SK-N-SH (cell line): Measurements from ENCODE around the gene ST6GALNAC3. TPM values are rescaled to one million over a fixed set of nuclear protein-coding genes. Genes with fewer than 3 reads are reported as not detected.

ENCODE experiments used
- CTCF ChIA-PET: fragments of 300-600, 350-600 bp; formaldehyde crosslinking; extraction: SDS; loops from one replicate; lab custom pipeline; 2021; lab: Yijun Ruan, JAX
- POLR2A ChIA-PET: fragments of 350-600 bp; sonication (Branson Sonifier 250); formaldehyde crosslinking; extraction: SDS; loops from one replicate; lab custom pipeline; 2020; ENCODE audit warnings: antibody characterized with exemption, inconsistent platforms; lab: Yijun Ruan, JAX
- DNase-seq: peaks from one replicate; pipeline ENCODE4 v3.0.0; 2012
- H2AFZ ChIP-seq: fragments of 200-600 bp; sonication (generic); 2 replicates; pipeline ENCODE4 v1.8.1; 2016; ENCODE audit warnings: antibody characterized with exemption, mild to moderate bottlenecking, low read depth
- H3F3A ChIP-seq: fragments of 200-600 bp; sonication (generic); replicated peaks from 2 replicates; pipeline ENCODE3; 2016; ENCODE audit warnings: antibody characterized with exemption, mild to moderate bottlenecking; ENCODE audit not compliant: insufficient read depth
- H3K27ac ChIP-seq, 2 experiments: fragments of 200-500 bp in 1 of 2; fragments of 200-600 bp in 1 of 2; sonication (Bioruptor generic) in 1 of 2; sonication (generic), shearing (Covaris generic) in 1 of 2; 2 replicates each; pipeline versions ENCODE4 v1.5.1 to v1.6.1; 2014 to 2016; ENCODE audit warnings: low read depth in 2 of 2, inconsistent platforms in 1 of 2, low read length in 1 of 2, mild to moderate bottlenecking in 1 of 2, mixed read lengths in 1 of 2
- H3K27me3 ChIP-seq: fragments of 200-600 bp; sonication (generic), shearing (Covaris generic); 2 replicates; pipeline ENCODE4 v1.6.1; 2016; ENCODE audit warnings: mixed run types; ENCODE audit not compliant: insufficient read depth
- H3K36me3 ChIP-seq, 2 experiments: fragments of 200-500 bp in 1 of 2; fragments of 200-600 bp in 1 of 2; sonication (Bioruptor generic) in 1 of 2; sonication (generic) in 1 of 2; replicated peaks in 1 of 2; 2 replicates each; pipeline versions ENCODE3 to v1.5.1; 2014 to 2016; ENCODE audit warnings: low read length in 1 of 2, mild to moderate bottlenecking in 1 of 2; ENCODE audit not compliant: insufficient read depth in 2 of 2, control insufficient read depth in 1 of 2
- H3K4me1 ChIP-seq, 2 experiments: fragments of 200-500 bp in 1 of 2; fragments of 200-600 bp in 1 of 2; sonication (Bioruptor generic) in 1 of 2; sonication (generic), shearing (Covaris generic) in 1 of 2; 2 replicates each; pipeline versions ENCODE4 v1.5.1 to v1.6.1; 2014 to 2016; ENCODE audit warnings: low read depth in 1 of 2, low read length in 1 of 2, mixed run types in 1 of 2; ENCODE audit not compliant: insufficient read depth in 2 of 2, control insufficient read depth in 1 of 2
- H3K4me2 ChIP-seq: fragments of 200-600 bp; sonication (generic), shearing (Covaris generic); 2 replicates; pipeline ENCODE4 v1.6.1; 2017; ENCODE audit warnings: mixed run types
- H3K4me3 ChIP-seq, 2 experiments: fragments of 200-500 bp in 1 of 2; fragments of 200-600 bp in 1 of 2; sonication (Bioruptor generic) in 1 of 2; sonication (generic), shearing (Covaris generic) in 1 of 2; 2 replicates each; pipeline versions ENCODE4 v1.5.1 to v1.8.1; 2014 to 2016; ENCODE audit warnings: low read depth in 2 of 2, inconsistent platforms in 1 of 2, low read length in 1 of 2, mild to moderate bottlenecking in 1 of 2, mixed read lengths in 1 of 2, moderate library complexity in 1 of 2
- H3K79me2 ChIP-seq: fragments of 200-600 bp; sonication (generic); 2 replicates; pipeline ENCODE4 v1.8.1; 2017; ENCODE audit warnings: mild to moderate bottlenecking; ENCODE audit not compliant: insufficient read depth
- H3K9ac ChIP-seq: fragments of 200-600 bp; sonication (generic); 2 replicates; pipeline ENCODE4 v1.6.1; 2017; ENCODE audit warnings: mixed run types
- H3K9me2 ChIP-seq: fragments of 200-600 bp; sonication (generic); 2 replicates; pipeline ENCODE4 v1.6.1; 2017; ENCODE audit warnings: mixed run types
- H3K9me3 ChIP-seq: fragments of 200-600 bp; sonication (generic); 2 replicates; pipeline ENCODE4 v1.6.1; 2017; ENCODE audit warnings: mixed run types, mild to moderate bottlenecking, moderate library complexity
- H4K20me1 ChIP-seq: fragments of 200-600 bp; sonication (generic); 2 replicates; pipeline ENCODE4 v1.6.1; 2017; ENCODE audit warnings: mild to moderate bottlenecking, mixed run types; ENCODE audit not compliant: insufficient read depth
- EP300 ChIP-seq, 2 experiments: IDR thresholded peaks; 2 replicates each; pipeline versions ENCODE4 v1.4.0 to v1.6.1; 2012; ENCODE audit warnings: borderline replicate concordance in 1 of 2, low read depth in 1 of 2, low read length in 1 of 2
- EZH2phosphoT487 ChIP-seq: fragments of 200-600 bp; sonication (generic); IDR thresholded peaks from 2 replicates; pipeline ENCODE4 v1.6.1; 2017; ENCODE audit warnings: low read depth, mixed run types, mild to moderate bottlenecking, antibody characterized with exemption, moderate library complexity, borderline replicate concordance
- MEF2A ChIP-seq: IDR thresholded peaks from 2 replicates; pipeline ENCODE4 v1.4.0; 2012; ENCODE audit warnings: low read depth, borderline replicate concordance
- MXI1 ChIP-seq: IDR thresholded peaks from 2 replicates; pipeline ENCODE4 v1.6.1; 2012; ENCODE audit warnings: mild to moderate bottlenecking, low read depth, low read length, improper control_type of control experiment
- NFIC ChIP-seq: IDR thresholded peaks from 2 replicates; pipeline ENCODE4 v1.4.0; 2012; ENCODE audit warnings: borderline replicate concordance
- RAD21 ChIP-seq: IDR thresholded peaks from 2 replicates; pipeline ENCODE4 v1.6.1; 2012; ENCODE audit warnings: mild to moderate bottlenecking, low read length
- RXRA ChIP-seq: IDR thresholded peaks from 2 replicates; pipeline ENCODE4 v1.4.0; 2012; ENCODE audit warnings: low read depth, mild to moderate bottlenecking, borderline replicate concordance
- SIN3A ChIP-seq: IDR thresholded peaks from 2 replicates; pipeline ENCODE4 v1.6.1; 2012; ENCODE audit warnings: low read depth, mild to moderate bottlenecking, low read length, moderate library complexity, borderline replicate concordance
- SMC3 ChIP-seq: IDR thresholded peaks from 2 replicates; pipeline ENCODE4 v1.6.1; 2012; ENCODE audit warnings: low read depth, low read length, improper control_type of control experiment
- TEAD4 ChIP-seq: IDR thresholded peaks from 2 replicates; pipeline ENCODE4 v1.4.0; 2012; ENCODE audit warnings: mild to moderate bottlenecking, borderline replicate concordance; ENCODE audit not compliant: insufficient read depth
- YY1 ChIP-seq: IDR thresholded peaks from 2 replicates; pipeline ENCODE4 v1.4.0; 2012; ENCODE audit warnings: low read depth, mild to moderate bottlenecking
- ZBTB33 ChIP-seq: IDR thresholded peaks from 2 replicates; pipeline ENCODE4 v1.4.0; 2012; ENCODE audit warnings: low read depth, borderline replicate concordance
- WGBS: methylation state at CpG from one replicate; pipeline ENCODE4 v1.1.6; 2017; ENCODE audit warnings: low lambda C conversion rate; 5-methylcytosine and 5-hydroxymethylcytosine counted together
- polyA plus RNA-seq, 3 experiments: library from polyadenylated mRNA; depleted of rRNA; stranded (reverse); fragments of >200 nt; gene quantifications; 2 replicates each; pipeline ENCODE4 v1.2.3, GENCODE V29; 2012
- TF ChIP-seq, protein P1 (sequence below): fragments of 200-600 bp; sonication (generic); IDR thresholded peaks from 2 replicates; pipeline ENCODE4 v1.6.1; 2017; ENCODE audit warnings: antibody characterized with exemption, mild to moderate bottlenecking, moderate library complexity

The ST6GALNAC3 gene
- polyA plus RNA-seq, 1 of the 3 experiments (the other 2 are of a cell fraction) = 8.1 TPM

DNA sequence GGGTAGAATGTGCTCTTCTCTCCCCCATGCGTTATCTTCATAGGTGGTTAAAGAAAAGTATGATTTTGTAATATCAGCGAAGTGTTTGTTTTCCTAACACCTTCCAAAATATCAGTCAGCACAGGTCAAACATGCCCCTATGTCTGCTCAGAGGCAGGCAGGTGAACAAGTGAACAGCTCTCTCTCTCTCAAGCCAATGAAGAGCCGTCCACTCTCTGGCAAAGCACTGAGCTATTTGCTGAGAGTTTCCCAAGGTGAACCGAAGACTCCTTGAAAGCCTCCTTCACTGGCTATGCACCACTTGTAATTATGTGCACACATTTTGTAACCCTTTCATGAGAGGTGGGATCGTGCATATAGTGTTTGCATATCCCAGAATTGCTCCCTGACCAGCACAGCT is 47.7 kb downstream of the ST6GALNAC3 start:
- Histone ChIP-seq H2AFZ (no peak overlapping the region), H3K4me2 (no peak overlapping the region), H3K27ac (no peak overlapping the region), H3K9me3 (no peaks in the 10 kb centered on the region), H3K79me2 (peaks cover 10% of the 10 kb centered on the region; the same call in 1 of the 2 replicates), H3K36me3 (no peaks in the 10 kb centered on the region), H4K20me1 (no peaks in the 10 kb centered on the region), H3K27me3 (no peaks in the 10 kb centered on the region), H3K9ac (no peak overlapping the region), H3F3A (peaks cover 3% of the 10 kb centered on the region), H3K9me2 (no peaks in the 10 kb centered on the region), H3K4me1 (peaks cover 4 to 5% of the 10 kb centered on the region in 2 experiments; a peak in 2 of 4 replicates), H3K4me3 (no peak overlapping the region)
- no peak for DNase-seq
- TF ChIP-seq YY1 (no peak), TEAD4 (no peak), ZBTB33 (no peak), EP300 (IDR thresholded peaks at IDR 0.05; ENCODE audit: borderline replicate concordance in 1 of 2, low read depth in 1 of 2, low read length in 1 of 2) (no peak), MXI1 (no peak), RXRA (no peak), RAD21 (no peak), SMC3 (no peak), SIN3A (no peak), MEF2A (no peak), EZH2phosphoT487 (no peak), NFIC (no peak)
- TF ChIP-seq, protein P1, sequence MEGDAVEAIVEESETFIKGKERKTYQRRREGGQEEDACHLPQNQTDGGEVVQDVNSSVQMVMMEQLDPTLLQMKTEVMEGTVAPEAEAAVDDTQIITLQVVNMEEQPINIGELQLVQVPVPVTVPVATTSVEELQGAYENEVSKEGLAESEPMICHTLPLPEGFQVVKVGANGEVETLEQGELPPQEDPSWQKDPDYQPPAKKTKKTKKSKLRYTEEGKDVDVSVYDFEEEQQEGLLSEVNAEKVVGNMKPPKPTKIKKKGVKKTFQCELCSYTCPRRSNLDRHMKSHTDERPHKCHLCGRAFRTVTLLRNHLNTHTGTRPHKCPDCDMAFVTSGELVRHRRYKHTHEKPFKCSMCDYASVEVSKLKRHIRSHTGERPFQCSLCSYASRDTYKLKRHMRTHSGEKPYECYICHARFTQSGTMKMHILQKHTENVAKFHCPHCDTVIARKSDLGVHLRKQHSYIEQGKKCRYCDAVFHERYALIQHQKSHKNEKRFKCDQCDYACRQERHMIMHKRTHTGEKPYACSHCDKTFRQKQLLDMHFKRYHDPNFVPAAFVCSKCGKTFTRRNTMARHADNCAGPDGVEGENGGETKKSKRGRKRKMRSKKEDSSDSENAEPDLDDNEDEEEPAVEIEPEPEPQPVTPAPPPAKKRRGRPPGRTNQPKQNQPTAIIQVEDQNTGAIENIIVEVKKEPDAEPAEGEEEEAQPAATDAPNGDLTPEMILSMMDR = no peak
- 91% methylated on average over 5 of the region's 5 CpGs for WGBS
- ChIA-PET POLR2A (interaction anchor here (0.6 kb wide), 1 partner anchor 55 kb away, joined by 3 read pairs; no protein-coding TSS in a partner anchor), CTCF (interaction anchor here (1.3 to 1.4 kb wide), 2 partner anchors 15 to 32 kb away, joined by 3 read pairs; no protein-coding TSS in a partner anchor)
